Keratinocyte (primary cell): ENCODE measurements around the gene UBA52.

Experiments used
- CTCF ChIP-seq, 3 experiments: IDR thresholded peaks in 1 of 3; conservative IDR thresholded peaks in 1 of 3; optimal IDR thresholded peaks in 1 of 3; 2 replicates in 2 of 3; 3 replicates in 1 of 3; pipeline versions ENCODE3 to v1.5.1; 2011; ENCODE audit warnings: low read length in 3 of 3, mild to moderate bottlenecking in 3 of 3, moderate library complexity in 2 of 3, control low read depth in 1 of 3, inconsistent platforms in 1 of 3; ENCODE audit not compliant: insufficient read depth in 2 of 3; ENCODE audit errors: extremely low read depth in 1 of 3
- EZH2 ChIP-seq: IDR thresholded peaks from one replicate; pipeline ENCODE4 v1.6.1; 2012; ENCODE audit warnings: inconsistent platforms, mild to moderate bottlenecking, low read length, moderate library complexity

GRCh38 chr19:18568367-18568766 lies 3.3 kb upstream of the UBA52 start:
- no peak for TF ChIP-seq CTCF (optimal IDR thresholded peaks at IDR 0.05 in 1 of 3, IDR thresholded peaks at IDR 0.05 in 1 of 3, conservative IDR thresholded peaks at IDR 0.05 in 1 of 3; ENCODE audit: extremely low read depth in 1 of 3, insufficient read depth in 2 of 3, low read length in 3 of 3)
- no peak for TF ChIP-seq EZH2
